Cardiac muscle cell (in vitro differentiated cells and primary cell): ENCODE results near the gene CAMSAP1. TPM values are rescaled to one million over a fixed set of nuclear protein-coding genes. Genes with fewer than 3 reads are reported as not detected.

ENCODE experiments used
- DNase-seq, 2 donors: peaks; one replicate each; pipeline versions ENCODE4 v3.0.0 to v3.0.0-alpha.2; 2010 to 2017; ENCODE audit warnings: low read depth in 1 of 2, low spot score in 1 of 2
- H3K27ac ChIP-seq: fragments of 200-600 bp; sonication (generic); 2 replicates; pipeline ENCODE4 v1.5.1; 2016
- H3K27me3 ChIP-seq: fragments of 200-600 bp; sonication (generic); 2 replicates; pipeline ENCODE4 v1.6.0; 2016; ENCODE audit warnings: control low read depth
- H3K36me3 ChIP-seq: fragments of 200-600 bp; sonication (generic); 2 replicates; pipeline ENCODE4 v1.5.1; 2016; ENCODE audit warnings: control low read depth
- H3K4me1 ChIP-seq: fragments of 200-600 bp; sonication (generic); 2 replicates; pipeline ENCODE4 v1.8.1; 2017; ENCODE audit warnings: low read depth, mild to moderate bottlenecking, mixed run types
- H3K4me3 ChIP-seq: fragments of 200-600 bp; sonication (generic); 2 replicates; pipeline ENCODE4 v1.5.1; 2016; ENCODE audit warnings: mild to moderate bottlenecking
- H3K9me3 ChIP-seq: fragments of 200-600 bp; sonication (generic); 2 replicates; pipeline ENCODE4 v1.5.1; 2017; ENCODE audit warnings: low read depth, mild to moderate bottlenecking, control low read depth
- polyA plus RNA-seq: library from polyadenylated mRNA; unstranded; fragments of >200 nt; fragmentation: Nextera tagmentation; extraction: Ambion mirVana; gene quantifications from 2 replicates; pipeline ENCODE4 v1.2.1, GENCODE V29; 2016
- total RNA-seq: library from RNA; depleted of rRNA; stranded (reverse); fragments of >200 nt; gene quantifications from 2 replicates; pipeline ENCODE4 v1.2.3, GENCODE V29; 2016
- TF ChIP-seq, protein P1 (sequence below): IDR thresholded peaks from 2 replicates; pipeline ENCODE4 v1.5.1; 2012; ENCODE audit warnings: low read depth, mild to moderate bottlenecking, low read length

CAMSAP1 gene
- total and polyA plus RNA-seq, 2 experiments from 2014 or later, result 7.8 to 64.1 TPM

DNA sequence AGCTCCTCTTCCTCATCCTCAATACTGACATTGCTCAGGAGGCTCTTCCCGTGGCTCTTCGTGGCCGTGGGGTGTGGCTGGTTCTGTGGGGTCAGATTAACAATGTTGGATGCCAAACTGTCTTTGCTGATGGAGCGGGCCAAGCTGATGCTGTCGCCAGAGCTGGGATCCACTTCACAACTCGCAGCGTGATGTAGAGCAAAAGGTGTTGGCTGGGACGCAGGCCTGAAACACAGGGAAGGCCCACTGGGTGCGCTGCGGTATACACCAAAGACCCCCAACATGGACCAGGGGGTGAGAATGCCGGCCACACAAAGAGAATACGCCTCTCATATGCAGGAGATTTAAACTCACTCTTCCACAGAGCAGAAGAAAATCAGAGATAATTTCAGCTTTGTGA is 84.3 kb downstream of the CAMSAP1 start:
- Histone ChIP-seq H3K4me1 (no peaks in the 10 kb centered on the region), H3K9me3 (no peaks in the 10 kb centered on the region), H3K4me3 (no peak overlapping the region), H3K27ac (no peak overlapping the region), H3K36me3 (peaks cover 50% of the 10 kb centered on the region), H3K27me3 (no peaks in the 10 kb centered on the region)
- DNase-seq, result no peak
- TF ChIP-seq, protein P1, sequence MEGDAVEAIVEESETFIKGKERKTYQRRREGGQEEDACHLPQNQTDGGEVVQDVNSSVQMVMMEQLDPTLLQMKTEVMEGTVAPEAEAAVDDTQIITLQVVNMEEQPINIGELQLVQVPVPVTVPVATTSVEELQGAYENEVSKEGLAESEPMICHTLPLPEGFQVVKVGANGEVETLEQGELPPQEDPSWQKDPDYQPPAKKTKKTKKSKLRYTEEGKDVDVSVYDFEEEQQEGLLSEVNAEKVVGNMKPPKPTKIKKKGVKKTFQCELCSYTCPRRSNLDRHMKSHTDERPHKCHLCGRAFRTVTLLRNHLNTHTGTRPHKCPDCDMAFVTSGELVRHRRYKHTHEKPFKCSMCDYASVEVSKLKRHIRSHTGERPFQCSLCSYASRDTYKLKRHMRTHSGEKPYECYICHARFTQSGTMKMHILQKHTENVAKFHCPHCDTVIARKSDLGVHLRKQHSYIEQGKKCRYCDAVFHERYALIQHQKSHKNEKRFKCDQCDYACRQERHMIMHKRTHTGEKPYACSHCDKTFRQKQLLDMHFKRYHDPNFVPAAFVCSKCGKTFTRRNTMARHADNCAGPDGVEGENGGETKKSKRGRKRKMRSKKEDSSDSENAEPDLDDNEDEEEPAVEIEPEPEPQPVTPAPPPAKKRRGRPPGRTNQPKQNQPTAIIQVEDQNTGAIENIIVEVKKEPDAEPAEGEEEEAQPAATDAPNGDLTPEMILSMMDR, result no peak

DNA sequence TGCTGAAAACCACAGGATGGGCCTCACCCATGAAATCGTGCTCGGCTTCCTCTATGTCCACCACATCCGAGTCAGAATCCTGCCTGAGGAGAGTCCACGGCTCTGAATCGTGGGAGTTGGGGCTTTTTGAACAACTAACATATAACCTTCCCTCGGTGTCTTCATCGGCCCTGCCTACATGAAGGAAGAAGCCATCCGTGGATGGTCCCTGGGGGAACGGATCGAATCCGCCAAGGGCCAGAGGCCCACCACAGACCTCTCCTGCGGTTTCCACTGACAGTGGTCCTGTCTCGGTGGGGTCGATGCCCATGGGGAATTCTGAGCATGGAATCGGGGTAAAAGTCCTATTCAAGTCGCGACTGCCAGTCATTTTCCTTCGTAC is 85.0 kb downstream of the CAMSAP1 start:
- H3K27ac ChIP-seq, result no peak overlapping the region

DNA sequence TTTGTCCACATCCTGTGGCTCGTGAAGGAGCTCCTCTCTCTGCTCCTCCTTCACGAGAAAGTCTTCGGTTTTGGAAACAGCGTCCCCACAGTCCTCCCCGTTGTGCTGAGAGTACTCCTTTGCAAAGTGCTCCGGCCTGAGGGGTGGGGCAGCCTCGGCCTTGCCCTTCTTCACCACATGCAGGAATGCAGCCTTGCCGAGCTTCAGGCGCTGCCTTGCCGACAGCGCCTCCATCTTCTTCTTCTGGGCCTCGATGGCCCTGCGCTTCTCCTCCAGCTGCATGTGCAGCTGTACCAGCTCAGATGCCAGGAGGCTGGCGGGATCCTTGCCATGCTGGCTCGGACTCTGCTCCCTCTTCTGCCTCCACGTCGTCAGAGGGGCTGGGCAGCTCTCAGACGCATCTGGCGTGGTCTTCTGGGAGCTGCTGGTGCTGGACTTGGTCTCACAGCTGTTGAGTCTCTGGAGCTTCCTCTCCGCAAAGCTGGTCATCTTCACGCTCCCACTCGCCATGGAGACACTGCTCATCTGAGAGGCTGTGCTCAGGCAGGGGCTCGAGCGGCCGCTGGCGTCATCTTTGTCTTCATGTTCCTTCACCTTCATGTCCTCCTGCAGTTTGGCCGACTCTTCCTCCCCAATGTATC is 85.5 kb downstream of the CAMSAP1 start:
- TF ChIP-seq, protein P1, result no peak
- Histone ChIP-seq H3K9me3 (no peaks in the 10 kb centered on the region), H3K36me3 (peaks cover 59% of the 10 kb centered on the region), H3K27me3 (no peaks in the 10 kb centered on the region), H3K4me1 (no peaks in the 10 kb centered on the region), H3K27ac (no peak overlapping the region), H3K4me3 (no peak overlapping the region)
- DNase-seq, result no peak

More for the DNA sequence above, 85.0 kb downstream of the CAMSAP1 start:
- Histone ChIP-seq H3K27me3 (no peaks in the 10 kb centered on the region), H3K4me1 (no peaks in the 10 kb centered on the region), H3K4me3 (no peak overlapping the region), H3K9me3 (no peaks in the 10 kb centered on the region), H3K36me3 (peaks cover 56% of the 10 kb centered on the region)
- TF ChIP-seq, protein P1, result no peak
- DNase-seq, result no peak

DNA sequence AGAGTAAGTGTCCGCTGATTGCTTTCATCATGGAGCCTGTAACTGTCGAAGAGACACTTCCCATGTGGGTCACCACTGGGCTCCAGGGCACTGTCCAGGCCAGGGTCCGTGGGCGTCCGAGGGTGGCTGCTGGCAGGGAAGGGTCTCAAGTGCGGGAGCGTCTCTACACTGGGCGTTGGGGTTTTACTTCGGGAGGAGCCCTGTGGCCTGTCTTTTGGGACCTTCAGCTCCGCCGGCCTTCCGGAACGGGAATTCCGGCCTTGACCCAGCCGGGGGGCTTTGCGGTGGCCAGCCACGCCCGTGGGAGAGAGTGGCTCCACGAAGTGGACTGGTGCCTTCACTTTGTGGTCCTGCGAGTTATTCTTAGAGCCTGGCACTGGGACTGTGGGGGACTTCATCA is 86.2 kb downstream of the CAMSAP1 start:
- Histone ChIP-seq H3K4me1 (no peaks in the 10 kb centered on the region), H3K36me3 (peaks cover 62% of the 10 kb centered on the region), H3K9me3 (no peaks in the 10 kb centered on the region), H3K27ac (no peak overlapping the region), H3K4me3 (no peak overlapping the region), H3K27me3 (no peaks in the 10 kb centered on the region)
- DNase-seq, result no peak
- TF ChIP-seq, protein P1, result no peak

DNA sequence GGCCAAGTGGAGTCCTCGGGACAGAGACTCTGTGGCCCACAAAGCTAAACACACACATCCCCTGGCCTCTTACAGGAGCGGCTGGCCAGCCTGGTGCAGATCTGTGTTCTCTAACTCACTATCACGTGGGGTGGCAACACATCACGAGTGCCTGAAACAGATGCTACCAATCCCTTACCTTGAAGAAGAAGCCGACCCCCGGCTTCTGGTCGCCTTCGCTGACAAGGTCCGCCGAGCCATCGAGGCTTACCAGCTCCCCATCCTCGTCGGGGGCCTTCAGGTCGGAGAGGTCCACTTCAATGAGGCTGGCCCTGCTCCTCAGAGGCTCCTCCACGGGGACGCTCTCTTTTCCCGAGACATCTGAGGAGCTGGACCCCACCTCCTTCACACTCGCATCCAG is 86.7 kb downstream of the CAMSAP1 start:
- Histone ChIP-seq H3K27me3 (no peaks in the 10 kb centered on the region), H3K9me3 (no peaks in the 10 kb centered on the region), H3K4me1 (no peaks in the 10 kb centered on the region), H3K4me3 (no peak overlapping the region), H3K36me3 (peaks cover 66% of the 10 kb centered on the region), H3K27ac (no peak overlapping the region)
- TF ChIP-seq, protein P1, result no peak
- no peak for DNase-seq
